ENCODE results near the gene ASIC4. TPM values are rescaled to one million over a fixed set of nuclear protein-coding genes. Genes with fewer than 3 reads are reported as not detected.

Gene ASIC4
- total RNA-seq, 1 donor from 2014 or later, result 0.26 TPM

GRCh38 chr2:219516888-219517287 is 2.6 kb downstream of the ASIC4 start:
- Histone ChIP-seq H3K79me2 (ENCODE audit: low read depth) (no peaks in the 10 kb centered on the region), H4K20me1 (ENCODE audit: low read depth) (no peaks in the 10 kb centered on the region), H3K4me2 (no peak overlapping the region), H2AFZ (replicated peaks) (no peak overlapping the region), H3K9me3 (ENCODE audit: low read depth) (no peaks in the 10 kb centered on the region), H3K27me3 (peaks cover 44% of the 10 kb centered on the region), H3K9ac (no peak overlapping the region), H3K4me3 (no peak overlapping the region), H3F3A (ENCODE audit: low read depth) (peaks cover 25% of the 10 kb centered on the region), H3K36me3 (no peaks in the 10 kb centered on the region), H3K4me1 (peaks cover 51% of the 10 kb centered on the region), H3K27ac (no peak overlapping the region)
- TF ChIP-seq EZH2phosphoT487 (IDR thresholded peaks at IDR 0.05), result no peak
- no peak for TF ChIP-seq CTCF (IDR thresholded peaks at IDR 0.05)
- TF ChIP-seq EZH2 (IDR thresholded peaks at IDR 0.05), result no peak
- H3K9me3 Mint-ChIP-seq, result no peaks in the 10 kb centered on the region
- no peaks in the 10 kb centered on the region for H3K36me3 Mint-ChIP-seq
- H3K4me3 Mint-ChIP-seq, result no peak overlapping the region
- peaks cover 68% of the 10 kb centered on the region for H3K4me1 Mint-ChIP-seq
- DNase-seq (ENCODE audit: low spot score), result no peak
- H3K27me3 Mint-ChIP-seq (ENCODE audit: insufficient read depth, low read depth), result peaks cover 46% of the 10 kb centered on the region
- H3K27ac Mint-ChIP-seq, result no peak overlapping the region

- H3K27ac ChIP-seq, result no peak overlapping the region
- no peak overlapping the region for H3K9ac ChIP-seq
- H3K4me2 ChIP-seq, result no peak overlapping the region
- DNase-seq (ENCODE audit: low spot score), result no peak
- H3K79me2 ChIP-seq (ENCODE audit: low read depth), result no peaks in the 10 kb centered on the region
- H2AFZ ChIP-seq (replicated peaks), result no peak overlapping the region
- H3F3A ChIP-seq (ENCODE audit: low read depth), result peaks cover 25% of the 10 kb centered on the region
- Mint-ChIP-seq H3K27ac (no peak overlapping the region), H3K9me3 (no peaks in the 10 kb centered on the region), H3K27me3 (ENCODE audit: insufficient read depth, low read depth) (peaks cover 42% of the 10 kb centered on the region), H3K4me1 (peaks cover 63% of the 10 kb centered on the region), H3K36me3 (no peaks in the 10 kb centered on the region), H3K4me3 (peak overlapping the region; percentile 27)
- no peaks in the 10 kb centered on the region for H3K9me3 ChIP-seq (ENCODE audit: low read depth)
- no peaks in the 10 kb centered on the region for H3K36me3 ChIP-seq
- no peak overlapping the region for H3K4me3 ChIP-seq
- peaks cover 49% of the 10 kb centered on the region for H3K4me1 ChIP-seq
- H3K27me3 ChIP-seq, result peaks cover 51% of the 10 kb centered on the region
- TF ChIP-seq EZH2phosphoT487 (IDR thresholded peaks at IDR 0.05) (no peak), CTCF (IDR thresholded peaks at IDR 0.05) (no peak), EZH2 (IDR thresholded peaks at IDR 0.05) (no peak)
- H4K20me1 ChIP-seq (ENCODE audit: low read depth), result no peaks in the 10 kb centered on the region
Measured at GRCh38 chr2:219517954-219518778, 3.9 kb downstream of the ASIC4 start.

GRCh38 chr2:219519526-219519916 is 5.2 kb downstream of the ASIC4 start:
- no peak overlapping the region for H3K27ac ChIP-seq
- Mint-ChIP-seq H3K4me3 (peak overlapping the region; percentile 42), H3K27me3 (ENCODE audit: insufficient read depth, low read depth) (peaks cover 39% of the 10 kb centered on the region), H3K9me3 (no peaks in the 10 kb centered on the region), H3K36me3 (no peaks in the 10 kb centered on the region), H3K27ac (peak overlapping the region; percentile 13), H3K4me1 (peaks cover 61% of the 10 kb centered on the region)
- peaks cover 51% of the 10 kb centered on the region for H3K27me3 ChIP-seq
- H3F3A ChIP-seq (ENCODE audit: low read depth), result peaks cover 31% of the 10 kb centered on the region
- TF ChIP-seq CTCF (IDR thresholded peaks at IDR 0.05) (no peak), EZH2 (IDR thresholded peaks at IDR 0.05) (no peak), EZH2phosphoT487 (IDR thresholded peaks at IDR 0.05) (no peak)
- no peaks in the 10 kb centered on the region for H4K20me1 ChIP-seq (ENCODE audit: low read depth)
- H3K9me3 ChIP-seq (ENCODE audit: low read depth), result no peaks in the 10 kb centered on the region
- no peak overlapping the region for H3K4me2 ChIP-seq
- no peak for DNase-seq (ENCODE audit: low spot score)
- H3K4me1 ChIP-seq, result peaks cover 41% of the 10 kb centered on the region
- no peaks in the 10 kb centered on the region for H3K36me3 ChIP-seq
- no peaks in the 10 kb centered on the region for H3K79me2 ChIP-seq (ENCODE audit: low read depth)
- no peak overlapping the region for H3K4me3 ChIP-seq
- no peak overlapping the region for H3K9ac ChIP-seq
- no peak overlapping the region for H2AFZ ChIP-seq (replicated peaks)

All from neural progenitor cell (in vitro differentiated cells).